ENCODE results near the gene ZFYVE9. TPM values are rescaled to one million over a fixed set of nuclear protein-coding genes. Genes with fewer than 3 reads are reported as not detected.

Gene ZFYVE9
- total RNA-seq, 1 experiment from 2014 or later, result 14.2 TPM

DNA sequence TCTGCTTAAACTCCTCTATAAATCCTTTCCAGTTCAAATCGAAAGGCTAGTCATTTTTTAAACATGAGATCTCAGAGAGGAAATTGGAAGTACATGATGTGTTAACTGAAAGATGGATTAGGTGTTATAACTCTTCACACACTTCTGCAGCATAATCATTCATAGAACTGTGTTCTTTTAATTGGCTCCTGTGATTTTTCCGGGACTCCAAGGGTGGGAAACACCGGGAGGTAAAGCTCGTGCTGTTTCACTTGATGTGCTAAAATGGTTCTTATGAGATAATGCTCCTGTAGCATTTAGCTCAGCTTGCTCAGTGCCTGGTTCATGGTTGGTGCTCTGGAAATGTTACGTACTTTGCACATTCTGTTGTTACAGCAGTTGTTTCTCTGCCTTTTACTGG, 183.9 kb downstream of the ZFYVE9 start (continued):
- TF ChIP-seq, protein P1, sequence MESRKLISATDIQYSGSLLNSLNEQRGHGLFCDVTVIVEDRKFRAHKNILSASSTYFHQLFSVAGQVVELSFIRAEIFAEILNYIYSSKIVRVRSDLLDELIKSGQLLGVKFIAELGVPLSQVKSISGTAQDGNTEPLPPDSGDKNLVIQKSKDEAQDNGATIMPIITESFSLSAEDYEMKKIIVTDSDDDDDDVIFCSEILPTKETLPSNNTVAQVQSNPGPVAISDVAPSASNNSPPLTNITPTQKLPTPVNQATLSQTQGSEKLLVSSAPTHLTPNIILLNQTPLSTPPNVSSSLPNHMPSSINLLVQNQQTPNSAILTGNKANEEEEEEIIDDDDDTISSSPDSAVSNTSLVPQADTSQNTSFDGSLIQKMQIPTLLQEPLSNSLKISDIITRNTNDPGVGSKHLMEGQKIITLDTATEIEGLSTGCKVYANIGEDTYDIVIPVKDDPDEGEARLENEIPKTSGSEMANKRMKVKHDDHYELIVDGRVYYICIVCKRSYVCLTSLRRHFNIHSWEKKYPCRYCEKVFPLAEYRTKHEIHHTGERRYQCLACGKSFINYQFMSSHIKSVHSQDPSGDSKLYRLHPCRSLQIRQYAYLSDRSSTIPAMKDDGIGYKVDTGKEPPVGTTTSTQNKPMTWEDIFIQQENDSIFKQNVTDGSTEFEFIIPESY (IDR thresholded peaks at IDR 0.05; ENCODE audit: extremely low read depth, insufficient replicate concordance, low read length), result no peak
- no peak for TF ChIP-seq JUND (IDR thresholded peaks at IDR 0.05)
- TF ChIP-seq, protein P2, sequence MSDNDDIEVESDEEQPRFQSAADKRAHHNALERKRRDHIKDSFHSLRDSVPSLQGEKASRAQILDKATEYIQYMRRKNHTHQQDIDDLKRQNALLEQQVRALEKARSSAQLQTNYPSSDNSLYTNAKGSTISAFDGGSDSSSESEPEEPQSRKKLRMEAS (IDR thresholded peaks at IDR 0.05), result no peak
- TF ChIP-seq, protein P3, sequence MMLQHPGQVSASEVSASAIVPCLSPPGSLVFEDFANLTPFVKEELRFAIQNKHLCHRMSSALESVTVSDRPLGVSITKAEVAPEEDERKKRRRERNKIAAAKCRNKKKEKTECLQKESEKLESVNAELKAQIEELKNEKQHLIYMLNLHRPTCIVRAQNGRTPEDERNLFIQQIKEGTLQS (IDR thresholded peaks at IDR 0.05), result no peak

DNA sequence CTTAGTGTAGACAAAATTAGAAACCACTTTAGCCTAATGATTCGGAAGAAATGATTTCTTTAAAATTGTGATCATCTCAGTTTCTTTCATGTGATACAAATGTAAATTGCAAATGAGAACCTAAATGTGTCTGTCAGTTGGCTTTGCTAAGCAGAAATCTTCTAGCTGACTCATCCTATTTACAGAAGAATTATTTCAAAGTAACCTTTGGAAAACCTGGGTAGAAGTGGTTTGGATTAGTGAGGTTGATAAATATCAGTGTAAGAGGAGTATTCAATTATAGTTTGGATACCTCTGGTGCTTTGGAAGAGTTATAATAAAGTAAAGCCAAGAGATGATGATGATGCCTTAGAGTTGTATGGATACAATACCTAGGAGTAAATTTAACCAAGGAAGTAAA, 186.7 kb downstream of the ZFYVE9 start:
- Histone ChIP-seq H3K4me3 (replicated peaks in 1 of 2; ENCODE audit: low read depth in 1 of 2, low read length in 2 of 2) (no peak overlapping the region), H3K9me2 (ENCODE audit: insufficient read depth) (no peaks in the 10 kb centered on the region), H3K79me2 (ENCODE audit: insufficient read depth, low read length) (no peaks in the 10 kb centered on the region), H3K4me2 (ENCODE audit: low read length) (no peak overlapping the region), H3K27me3 (ENCODE audit: insufficient read depth, low read length) (no peaks in the 10 kb centered on the region), H2AFZ (ENCODE audit: low read depth, low read length, poor library complexity, severe bottlenecking) (no peak overlapping the region), H3K27ac (ENCODE audit: low read depth, low read length) (no peak overlapping the region), H3K4me1 (ENCODE audit: control insufficient read depth in 1 of 2, insufficient read depth in 2 of 2, low read length in 2 of 2) (no peaks in the 10 kb centered on the region), H3K36me3 (ENCODE audit: control insufficient read depth in 1 of 2, insufficient read depth in 2 of 2, low read length in 2 of 2) (no peaks in the 10 kb centered on the region), H3K9me3 (ENCODE audit: control insufficient read depth in 1 of 2, insufficient read depth in 1 of 2, low read depth in 1 of 2, low read length in 2 of 2) (no peaks in the 10 kb centered on the region), H4K20me1 (ENCODE audit: insufficient read depth) (no peaks in the 10 kb centered on the region), H3K9ac (ENCODE audit: low read length) (no peak overlapping the region)
- no TSS peak for BruUV-seq (replicated peaks)
- ATAC-seq, result no peak
- POLR2A ChIA-PET, result no interaction called here
- RAD21 ChIA-PET (ENCODE audit: low non-redundant PET in 1 of 2, low total read pairs in 2 of 2, uncharacterized antibody in 2 of 2, unreplicated experiment in 2 of 2), result no interaction called here
- TF ChIP-seq SP1 (IDR thresholded peaks at IDR 0.05; ENCODE audit: low read depth) (no peak), CEBPB (IDR thresholded peaks at IDR 0.05; ENCODE audit: low read depth) (no peak), EGR1 (IDR thresholded peaks at IDR 0.05; ENCODE audit: low read depth) (no peak), ZFX (IDR thresholded peaks at IDR 0.05) (no peak)
- no peak for DNase-seq (ENCODE audit: low read depth, low spot score)
- intact Hi-C loops (cut with micrococcal nuclease), result no loop called here
- CTCF ChIA-PET, result no interaction called here

Data from HCT116 (cell line).